Activated CD8-positive, alpha-beta memory T cell treated with anti-CD3 and anti-CD28 coated beads, Interleukin-2, amount 50 U/mL, for 1 hour (primary cell): ENCODE measurements around the gene CSTB.
A peak's percentile ranks its signal among the peaks of the same experiment; 100 is the strongest.

Source experiments
- DNase-seq: peaks from one replicate; pipeline ENCODE4 v3.0.0-alpha.2; 2020; ENCODE audit errors: extremely low read depth

CSTB gene

GRCh38 chr21:43810505-43811261, 34.6 kb upstream of the CSTB start:
- peak; percentile 61 for DNase-seq

DNA sequence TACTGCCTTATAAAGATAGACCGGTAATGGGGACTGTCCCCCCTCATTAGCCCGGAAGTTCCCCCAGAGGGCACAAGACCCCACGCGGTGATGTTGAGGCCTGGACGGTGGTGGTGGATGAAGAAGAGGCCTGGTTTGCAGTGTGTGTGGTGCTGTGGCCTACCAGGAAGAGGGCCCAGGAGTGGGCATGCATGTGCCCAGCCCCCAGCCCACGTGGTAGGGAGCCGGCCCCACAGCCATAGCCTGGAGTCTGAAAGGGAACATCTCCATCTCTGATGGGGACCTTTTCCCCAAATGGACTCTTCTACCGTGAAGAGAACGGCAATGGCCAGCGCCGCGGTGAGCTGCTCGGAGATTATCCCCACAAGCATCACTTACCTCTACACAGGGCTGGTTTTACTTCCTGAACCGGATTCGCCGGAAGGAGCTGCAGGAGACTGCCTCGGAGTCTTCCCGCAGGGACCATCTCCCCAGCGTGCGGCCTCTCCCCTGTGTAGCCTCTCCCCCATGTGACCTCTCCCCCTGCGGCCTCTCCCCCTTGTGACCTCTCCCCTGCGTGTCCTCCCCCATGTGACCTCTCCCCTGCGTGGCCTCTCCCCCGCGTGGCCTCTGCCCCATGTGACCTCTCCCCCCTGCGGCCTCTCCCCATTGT, 33.9 kb upstream of the CSTB start:
- DNase-seq = no peak

GRCh38 chr21:43809346-43809799, 33.3 kb upstream of the CSTB start:
- no peak for DNase-seq

DNA sequence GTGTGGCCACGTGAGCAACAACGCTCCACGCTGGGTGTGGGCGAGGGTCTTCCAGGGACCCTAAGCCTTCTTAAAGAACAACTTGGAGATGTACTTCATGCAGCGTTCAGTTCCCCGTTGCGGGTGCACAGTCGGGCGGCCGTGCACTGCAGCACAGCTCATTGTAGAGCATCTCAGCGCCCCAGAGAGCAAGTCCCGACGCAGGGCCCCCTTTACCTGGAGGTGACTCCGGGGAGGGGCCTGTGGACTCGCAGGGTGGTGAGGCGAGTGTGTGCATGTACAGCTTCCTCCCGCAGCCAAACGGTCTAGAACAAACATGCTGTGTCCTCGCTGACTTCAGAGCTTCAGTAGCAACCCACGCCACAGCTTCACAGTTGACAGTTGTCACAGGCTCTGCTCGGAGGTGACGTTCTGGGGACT, 32.7 kb upstream of the CSTB start:
- no peak for DNase-seq

- DNase-seq = no peak
Observed at GRCh38 chr21:43808367-43808766, 32.3 kb upstream of the CSTB start.

DNA sequence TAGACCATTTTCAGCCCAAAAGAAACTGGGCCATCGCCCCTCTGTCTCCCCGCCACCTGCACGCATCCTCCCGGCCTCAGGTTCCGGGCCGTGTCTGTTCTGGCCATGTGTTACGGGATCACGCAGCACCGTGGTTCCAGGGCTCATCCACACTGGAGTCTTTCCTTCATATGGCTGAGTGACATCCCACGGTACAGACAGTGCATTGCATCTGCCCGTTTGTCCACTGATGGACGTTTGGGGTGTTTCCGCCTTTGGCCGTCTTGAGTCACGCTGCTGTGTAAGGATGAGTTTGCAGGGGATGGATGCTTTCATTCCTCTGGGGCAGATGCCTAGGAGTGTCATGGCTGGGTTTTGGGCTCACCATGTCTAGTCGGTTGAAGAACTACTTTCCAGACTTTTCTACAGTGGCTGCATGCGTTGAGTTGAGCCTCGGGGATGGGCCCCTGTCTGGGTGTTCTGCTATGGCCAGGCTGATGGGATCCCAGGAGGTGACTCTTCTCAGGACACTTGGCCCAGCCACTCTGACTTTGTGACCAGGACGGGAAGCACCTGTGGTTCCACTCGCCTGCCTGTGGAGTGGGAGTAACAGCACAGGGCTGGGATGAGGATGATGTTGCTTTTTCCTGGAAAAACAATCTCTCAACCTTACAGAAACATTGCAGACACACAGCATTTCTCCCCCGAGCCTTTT, 30.1 kb upstream of the CSTB start:
- DNase-seq = no peak

DNA sequence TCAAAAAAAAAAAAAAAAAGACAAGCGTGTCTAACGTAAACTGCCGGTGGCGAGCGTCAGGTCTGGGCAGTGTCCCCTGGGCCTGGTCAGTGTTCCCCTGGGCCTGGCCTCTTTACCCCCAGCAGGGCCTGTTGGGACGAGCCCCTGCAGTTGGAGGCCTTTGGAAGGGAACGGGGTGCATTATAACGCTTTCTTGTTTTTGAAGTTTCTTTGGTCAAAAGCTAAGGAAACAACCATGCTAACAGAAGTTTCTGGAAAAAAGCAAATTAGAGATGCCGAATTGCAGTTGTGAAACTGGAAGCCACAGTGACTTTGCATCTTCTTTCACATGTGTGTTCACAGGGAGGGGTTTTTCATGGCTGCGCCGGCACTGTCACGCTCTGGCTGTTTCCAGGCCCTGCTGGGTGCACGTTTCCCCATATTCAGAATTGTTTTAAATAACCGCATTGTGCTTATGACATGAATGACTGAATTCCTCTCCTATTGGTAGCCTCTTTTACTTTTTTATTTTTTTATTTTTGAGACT, 29.2 kb upstream of the CSTB start:
- no peak for DNase-seq

DNA sequence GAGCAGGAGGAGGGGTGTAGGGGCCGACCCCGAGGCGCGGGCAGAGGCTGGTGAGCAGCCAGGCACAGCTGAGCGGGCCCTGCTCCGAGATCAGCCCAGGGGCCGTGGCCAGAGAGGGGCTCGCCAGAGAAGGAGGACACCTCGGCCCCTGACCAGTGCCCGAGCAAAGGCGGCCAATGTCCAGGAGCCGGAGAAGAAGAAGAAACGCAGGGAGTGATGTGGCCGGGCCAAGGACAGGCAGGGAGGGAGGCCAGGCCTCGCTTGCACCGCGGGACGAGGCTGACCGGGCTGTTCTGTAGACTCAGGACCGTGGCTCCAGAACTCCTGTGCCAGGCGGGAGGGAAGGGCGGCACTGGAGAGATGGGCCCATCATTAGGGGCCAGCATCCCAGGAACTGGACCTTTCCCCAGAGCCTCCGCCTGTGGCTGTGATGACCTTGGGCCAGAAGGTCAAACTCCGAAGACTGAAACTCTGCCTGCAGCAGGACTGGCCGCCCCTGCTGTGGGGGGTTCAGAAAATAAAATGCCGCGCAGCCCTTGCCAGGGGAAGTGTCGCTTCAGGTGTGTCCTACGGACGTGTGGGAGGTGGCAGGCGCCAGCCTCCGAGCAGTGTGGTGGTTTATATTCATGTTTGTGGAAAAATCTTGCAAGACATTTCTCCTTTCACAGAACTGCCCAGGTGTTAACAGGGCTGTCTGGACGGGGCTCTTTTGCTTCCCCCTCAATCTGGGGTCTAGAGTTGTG, 27.6 kb upstream of the CSTB start:
- DNase-seq = no peak

DNA sequence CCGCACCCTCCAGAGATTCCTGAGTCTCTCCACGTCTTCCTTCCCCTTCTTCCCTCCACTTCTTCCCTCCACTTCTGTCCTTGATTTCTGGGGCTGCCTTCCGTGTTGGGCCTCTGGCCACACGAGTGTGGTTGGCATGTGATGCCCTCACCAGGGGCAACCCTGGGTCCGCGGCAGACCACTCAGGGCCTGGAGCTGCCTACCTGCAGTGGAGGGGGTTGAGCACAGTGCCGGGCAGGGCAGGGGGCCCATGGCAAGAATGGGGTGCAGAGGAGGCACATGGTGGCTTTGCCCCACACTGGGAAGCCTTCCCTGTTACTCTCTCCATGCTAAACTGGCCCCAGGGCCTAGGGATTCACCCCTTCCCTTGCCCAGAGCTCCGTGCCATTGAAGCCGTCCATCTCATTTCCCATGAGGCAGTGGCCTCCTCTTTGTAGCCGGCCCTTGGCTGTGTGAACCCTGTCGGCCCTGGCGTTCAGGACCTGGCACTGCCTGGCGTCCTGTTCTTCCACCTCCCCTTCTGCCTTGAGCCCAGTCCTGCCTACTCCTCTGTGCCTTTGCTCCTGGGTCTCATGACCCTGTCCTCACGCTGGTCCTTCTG, 26.7 kb upstream of the CSTB start:
- no peak for DNase-seq

DNA sequence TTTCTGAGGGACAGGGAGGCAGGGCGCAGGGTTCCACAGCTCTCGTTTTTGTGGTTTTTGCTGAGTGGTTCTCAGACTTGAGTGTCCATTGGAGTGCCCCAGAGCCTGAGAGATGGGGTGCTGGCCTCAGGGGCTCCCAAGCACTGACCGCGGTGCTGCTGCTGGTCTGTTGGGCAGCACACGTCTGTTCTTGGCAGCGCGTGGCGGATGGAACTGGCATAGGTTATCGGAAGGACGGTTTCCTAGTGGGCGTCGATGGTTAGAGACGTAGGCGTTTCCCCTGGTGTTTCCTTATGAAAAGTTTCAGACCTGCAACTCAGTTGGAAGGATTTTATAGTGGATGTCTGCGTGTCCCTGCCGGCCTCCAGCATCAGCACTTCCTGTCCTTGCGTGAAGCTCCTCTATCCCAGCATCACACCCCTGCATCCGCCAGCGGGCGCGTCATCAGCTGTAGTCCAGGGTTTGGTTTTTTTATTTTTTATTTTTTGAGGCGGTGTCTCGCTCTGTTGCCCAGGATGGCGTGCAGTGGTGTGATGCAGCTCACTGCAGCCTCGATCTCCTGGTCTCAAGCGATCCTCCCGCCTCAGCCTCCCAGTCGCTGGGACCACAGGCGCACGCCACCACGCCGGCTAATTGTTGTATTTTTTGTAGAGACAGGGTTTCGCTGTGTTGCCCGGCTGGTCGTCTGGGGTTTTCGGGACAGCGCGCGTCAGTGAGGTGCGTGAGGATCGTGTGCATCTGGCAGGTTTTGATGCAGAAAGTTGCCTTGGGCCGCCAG, 25.1 kb upstream of the CSTB start:
- no peak for DNase-seq

- no peak for DNase-seq
Observed at GRCh38 chr21:43800566-43800965, 24.5 kb upstream of the CSTB start.

- DNase-seq = no peak
Observed at GRCh38 chr21:43800124-43800523, 24.0 kb upstream of the CSTB start.

- no peak for DNase-seq
Observed at GRCh38 chr21:43799301-43799840, 23.3 kb upstream of the CSTB start.

DNA sequence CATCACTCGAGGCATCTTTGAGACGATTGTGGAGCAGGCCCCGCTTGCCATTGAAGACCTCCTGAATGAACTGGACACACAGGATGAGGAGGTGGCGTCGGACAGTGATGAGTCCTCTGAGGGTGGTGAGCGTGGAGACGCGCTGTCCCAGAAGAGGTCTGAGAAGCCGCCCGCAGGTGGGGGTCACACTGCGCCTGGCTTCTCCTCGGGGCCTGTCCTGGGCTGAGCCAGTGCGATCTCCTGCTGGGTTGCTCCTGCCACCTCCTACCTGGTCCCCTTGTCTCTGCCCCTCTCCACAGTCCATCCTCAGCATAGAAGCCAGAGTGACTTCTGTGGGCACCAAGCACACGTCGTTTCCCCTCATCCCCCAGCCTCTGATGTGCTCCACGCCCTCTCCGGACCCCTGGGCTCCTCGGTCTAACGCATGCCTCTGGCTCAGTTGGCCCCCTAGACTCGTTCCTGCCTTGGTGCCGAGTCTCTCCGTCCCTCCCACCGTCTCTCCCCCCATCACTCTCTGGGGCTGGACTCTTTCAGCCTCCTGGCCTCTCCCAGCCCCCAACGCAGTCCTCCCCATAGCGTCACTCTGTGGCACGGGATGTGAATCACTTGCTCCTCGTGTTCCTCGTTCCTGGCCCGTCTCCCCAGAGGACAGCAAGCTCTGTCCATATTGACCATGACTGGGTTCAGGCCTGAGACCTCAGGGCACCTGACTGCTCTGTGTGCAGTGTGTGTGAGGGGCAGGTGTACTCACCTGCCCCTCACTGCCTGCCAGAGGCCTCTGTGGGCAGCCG, 22.0 kb upstream of the CSTB start:
- DNase-seq = no peak

GRCh38 chr21:43797415-43797814, 21.3 kb upstream of the CSTB start:
- no peak for DNase-seq

- DNase-seq = no peak
Observed at GRCh38 chr21:43794857-43795256, 18.7 kb upstream of the CSTB start.

- no peak for DNase-seq
Observed at GRCh38 chr21:43794311-43794710, 18.2 kb upstream of the CSTB start.

DNA sequence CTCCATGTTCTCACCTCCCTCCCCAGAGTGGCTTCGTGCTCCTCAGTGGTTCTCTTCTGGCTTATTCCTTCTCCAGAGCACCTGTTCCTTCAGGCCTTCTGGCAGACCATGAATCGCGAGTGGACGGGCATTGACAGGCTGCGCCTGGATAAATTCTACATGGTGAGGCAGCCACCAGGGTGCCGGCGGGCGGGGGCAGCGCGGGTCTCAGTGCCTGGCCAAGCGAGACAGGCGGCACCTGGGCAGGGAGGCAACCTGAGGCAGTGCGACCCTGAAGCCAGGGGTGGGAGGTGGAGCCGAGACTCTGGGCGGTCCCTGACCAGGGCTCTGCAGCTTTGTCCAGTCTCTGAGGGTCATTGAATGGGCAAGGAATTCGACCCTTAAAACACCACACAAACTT, 17.1 kb upstream of the CSTB start:
- no peak for DNase-seq

DNA sequence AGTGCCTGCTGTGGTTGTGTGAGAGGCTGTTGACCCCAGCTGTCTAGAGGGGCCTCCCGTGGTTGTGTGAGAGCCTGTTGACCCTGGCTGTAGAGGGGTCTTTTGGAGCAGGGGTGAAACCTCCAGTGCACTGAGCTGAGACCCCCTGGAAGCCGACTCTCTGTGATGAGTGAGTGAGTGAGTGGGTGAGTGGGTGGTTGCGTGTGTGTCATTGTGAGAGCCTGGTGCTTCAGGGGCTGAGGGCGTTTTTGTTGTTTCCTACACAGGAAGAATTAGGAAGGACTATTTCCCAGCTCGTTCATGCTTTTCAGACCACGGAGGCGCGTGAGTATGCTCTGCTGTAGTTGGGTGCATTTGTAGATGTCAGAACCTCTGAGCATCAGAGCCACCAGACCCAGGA, 16.3 kb upstream of the CSTB start:
- DNase-seq = no peak
